ENCODE results near the gene GPR180.

GRCh38 chr13:94568443-94568842 is 33.2 kb upstream of the GPR180 start:
- TF ChIP-seq CTCF (IDR thresholded peaks at IDR 0.05; ENCODE audit: insufficient read depth, low read length) (no peak), POLR2AphosphoS5 (IDR thresholded peaks at IDR 0.05; ENCODE audit: low read depth) (no peak), GABPA (IDR thresholded peaks at IDR 0.05; ENCODE audit: low read depth) (no peak)

All from HL-60 (cell line).